ENCODE results near the gene ATG16L2. TPM values are rescaled to one million over a fixed set of nuclear protein-coding genes. Genes with fewer than 3 reads are reported as not detected.
A peak's percentile ranks its signal among the peaks of the same experiment; 100 is the strongest.

Gene ATG16L2
- polyA plus RNA-seq, 1 donor from 2014 or later: 9.4 TPM

DNA sequence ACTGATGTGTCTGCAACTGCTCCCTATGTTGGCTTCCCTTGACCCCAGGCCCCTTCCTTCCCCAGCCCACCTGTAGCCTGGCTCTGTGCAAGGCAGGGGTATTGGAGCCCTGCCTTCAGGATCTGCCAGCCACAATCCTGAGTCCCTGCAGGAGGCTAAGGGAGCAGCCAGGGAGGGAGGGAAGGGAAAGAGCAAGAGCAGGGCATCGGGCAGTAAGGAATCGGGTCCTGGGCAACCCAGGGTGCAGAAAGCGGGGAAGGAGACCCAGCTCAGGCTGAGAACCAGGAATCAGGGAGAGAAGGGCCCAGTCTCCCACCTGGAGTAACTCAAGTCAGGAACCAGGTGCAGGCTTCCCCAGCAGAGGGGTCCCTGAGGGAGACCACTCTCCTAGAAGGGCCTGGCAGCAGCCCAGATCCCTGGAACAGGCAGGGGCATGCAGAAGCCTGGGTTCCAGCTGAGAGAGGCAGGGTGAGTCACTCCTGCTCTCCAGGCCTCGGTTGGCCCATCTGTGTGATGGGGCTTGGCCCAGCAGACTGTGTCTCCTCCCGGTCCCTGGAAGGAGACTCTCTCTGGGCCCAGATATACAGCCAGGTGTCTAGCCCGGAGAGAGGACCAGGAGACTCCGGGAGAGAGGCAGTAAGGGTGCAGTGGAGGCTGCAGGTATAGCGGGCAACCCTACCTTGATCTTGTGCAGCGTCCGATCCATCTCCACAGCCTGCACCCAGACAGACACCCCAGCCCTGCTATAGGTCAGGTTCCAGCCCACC is 33.7 kb upstream of the ATG16L2 start:
- H3K27ac ChIP-seq (ENCODE audit: low read length): no peak overlapping the region
- no peak overlapping the region for H3K9ac ChIP-seq (ENCODE audit: low read length)
- H3K79me2 ChIP-seq (replicated peaks; ENCODE audit: insufficient read depth, low read length): no peaks in the 10 kb centered on the region
- TF ChIP-seq POLR2AphosphoS5 (IDR thresholded peaks at IDR 0.05) (no peak), EP300 (conservative IDR thresholded peaks at IDR 0.05; ENCODE audit: poor library complexity, severe bottlenecking) (no peak), SMC3 (conservative IDR thresholded peaks at IDR 0.05; ENCODE audit: poor library complexity) (no peak), TAF1 (IDR thresholded peaks at IDR 0.05; ENCODE audit: low read depth) (no peak), EZH2 (IDR thresholded peaks at IDR 0.05; ENCODE audit: borderline replicate concordance, insufficient read depth, low read length, poor library complexity, severe bottlenecking) (no peak), MXI1 (conservative IDR thresholded peaks at IDR 0.05; ENCODE audit: poor library complexity, severe bottlenecking) (no peak), RAD21 (conservative IDR thresholded peaks at IDR 0.05) (no peak)
- TF ChIP-seq, protein P1, sequence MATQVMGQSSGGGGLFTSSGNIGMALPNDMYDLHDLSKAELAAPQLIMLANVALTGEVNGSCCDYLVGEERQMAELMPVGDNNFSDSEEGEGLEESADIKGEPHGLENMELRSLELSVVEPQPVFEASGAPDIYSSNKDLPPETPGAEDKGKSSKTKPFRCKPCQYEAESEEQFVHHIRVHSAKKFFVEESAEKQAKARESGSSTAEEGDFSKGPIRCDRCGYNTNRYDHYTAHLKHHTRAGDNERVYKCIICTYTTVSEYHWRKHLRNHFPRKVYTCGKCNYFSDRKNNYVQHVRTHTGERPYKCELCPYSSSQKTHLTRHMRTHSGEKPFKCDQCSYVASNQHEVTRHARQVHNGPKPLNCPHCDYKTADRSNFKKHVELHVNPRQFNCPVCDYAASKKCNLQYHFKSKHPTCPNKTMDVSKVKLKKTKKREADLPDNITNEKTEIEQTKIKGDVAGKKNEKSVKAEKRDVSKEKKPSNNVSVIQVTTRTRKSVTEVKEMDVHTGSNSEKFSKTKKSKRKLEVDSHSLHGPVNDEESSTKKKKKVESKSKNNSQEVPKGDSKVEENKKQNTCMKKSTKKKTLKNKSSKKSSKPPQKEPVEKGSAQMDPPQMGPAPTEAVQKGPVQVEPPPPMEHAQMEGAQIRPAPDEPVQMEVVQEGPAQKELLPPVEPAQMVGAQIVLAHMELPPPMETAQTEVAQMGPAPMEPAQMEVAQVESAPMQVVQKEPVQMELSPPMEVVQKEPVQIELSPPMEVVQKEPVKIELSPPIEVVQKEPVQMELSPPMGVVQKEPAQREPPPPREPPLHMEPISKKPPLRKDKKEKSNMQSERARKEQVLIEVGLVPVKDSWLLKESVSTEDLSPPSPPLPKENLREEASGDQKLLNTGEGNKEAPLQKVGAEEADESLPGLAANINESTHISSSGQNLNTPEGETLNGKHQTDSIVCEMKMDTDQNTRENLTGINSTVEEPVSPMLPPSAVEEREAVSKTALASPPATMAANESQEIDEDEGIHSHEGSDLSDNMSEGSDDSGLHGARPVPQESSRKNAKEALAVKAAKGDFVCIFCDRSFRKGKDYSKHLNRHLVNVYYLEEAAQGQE (IDR thresholded peaks at IDR 0.05; ENCODE audit: borderline replicate concordance): no peak
- TF ChIP-seq, protein P2, sequence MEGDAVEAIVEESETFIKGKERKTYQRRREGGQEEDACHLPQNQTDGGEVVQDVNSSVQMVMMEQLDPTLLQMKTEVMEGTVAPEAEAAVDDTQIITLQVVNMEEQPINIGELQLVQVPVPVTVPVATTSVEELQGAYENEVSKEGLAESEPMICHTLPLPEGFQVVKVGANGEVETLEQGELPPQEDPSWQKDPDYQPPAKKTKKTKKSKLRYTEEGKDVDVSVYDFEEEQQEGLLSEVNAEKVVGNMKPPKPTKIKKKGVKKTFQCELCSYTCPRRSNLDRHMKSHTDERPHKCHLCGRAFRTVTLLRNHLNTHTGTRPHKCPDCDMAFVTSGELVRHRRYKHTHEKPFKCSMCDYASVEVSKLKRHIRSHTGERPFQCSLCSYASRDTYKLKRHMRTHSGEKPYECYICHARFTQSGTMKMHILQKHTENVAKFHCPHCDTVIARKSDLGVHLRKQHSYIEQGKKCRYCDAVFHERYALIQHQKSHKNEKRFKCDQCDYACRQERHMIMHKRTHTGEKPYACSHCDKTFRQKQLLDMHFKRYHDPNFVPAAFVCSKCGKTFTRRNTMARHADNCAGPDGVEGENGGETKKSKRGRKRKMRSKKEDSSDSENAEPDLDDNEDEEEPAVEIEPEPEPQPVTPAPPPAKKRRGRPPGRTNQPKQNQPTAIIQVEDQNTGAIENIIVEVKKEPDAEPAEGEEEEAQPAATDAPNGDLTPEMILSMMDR (IDR thresholded peaks at IDR 0.05; ENCODE audit: poor library complexity, severe bottlenecking): no peak
- peaks cover 5% of the 10 kb centered on the region for H3K27me3 ChIP-seq (ENCODE audit: insufficient read depth, low read depth, low read length)
- no peak overlapping the region for H3K4me2 ChIP-seq (ENCODE audit: low read length)
- no peaks in the 10 kb centered on the region for H3K36me3 ChIP-seq (ENCODE audit: insufficient read depth, low read length)
- H3K9me3 ChIP-seq (ENCODE audit: low read length): no peaks in the 10 kb centered on the region
- H3K9me2 ChIP-seq (ENCODE audit: insufficient read depth, low read length): no peaks in the 10 kb centered on the region
- no peaks in the 10 kb centered on the region for H4K20me1 ChIP-seq (ENCODE audit: insufficient read depth)
- no peaks in the 10 kb centered on the region for H3F3A ChIP-seq (ENCODE audit: insufficient read depth, low read length, poor library complexity, severe bottlenecking)
- H3K4me3 ChIP-seq (ENCODE audit: low read length): peak overlapping the region; percentile 67
- H2AFZ ChIP-seq (ENCODE audit: low read depth, low read length): no peak overlapping the region

DNA sequence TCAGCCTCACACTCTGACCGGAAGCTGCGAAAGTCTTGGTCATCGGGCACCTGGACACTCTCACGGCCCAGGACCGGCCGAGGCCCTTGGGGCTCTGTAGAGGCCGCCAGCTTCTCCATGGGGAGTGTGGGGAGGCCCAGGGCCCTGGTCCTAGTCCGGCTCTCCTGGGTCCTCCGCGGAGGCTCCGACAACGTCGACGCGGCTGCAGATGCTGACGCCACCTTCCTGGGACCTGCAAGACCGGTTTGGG is 33.2 kb upstream of the ATG16L2 start:
- Histone ChIP-seq H3K4me2 (ENCODE audit: low read length) (no peak overlapping the region), H2AFZ (ENCODE audit: low read depth, low read length) (no peak overlapping the region), H3K9ac (ENCODE audit: low read length) (peak overlapping the region; percentile 51), H3F3A (ENCODE audit: insufficient read depth, low read length, poor library complexity, severe bottlenecking) (no peaks in the 10 kb centered on the region), H3K27me3 (ENCODE audit: insufficient read depth, low read depth, low read length) (peaks cover 5% of the 10 kb centered on the region), H3K79me2 (replicated peaks; ENCODE audit: insufficient read depth, low read length) (no peaks in the 10 kb centered on the region), H3K4me3 (ENCODE audit: low read length) (peak overlapping the region; percentile 67), H4K20me1 (ENCODE audit: insufficient read depth) (no peaks in the 10 kb centered on the region), H3K9me2 (ENCODE audit: insufficient read depth, low read length) (no peaks in the 10 kb centered on the region), H3K9me3 (ENCODE audit: low read length) (no peaks in the 10 kb centered on the region), H3K27ac (ENCODE audit: low read length) (no peak overlapping the region), H3K36me3 (ENCODE audit: insufficient read depth, low read length) (no peaks in the 10 kb centered on the region)
- TF ChIP-seq EP300 (conservative IDR thresholded peaks at IDR 0.05; ENCODE audit: poor library complexity, severe bottlenecking) (no peak), SMC3 (conservative IDR thresholded peaks at IDR 0.05; ENCODE audit: poor library complexity) (no peak), EZH2 (IDR thresholded peaks at IDR 0.05; ENCODE audit: borderline replicate concordance, insufficient read depth, low read length, poor library complexity, severe bottlenecking) (no peak), TAF1 (IDR thresholded peaks at IDR 0.05; ENCODE audit: low read depth) (no peak), RAD21 (conservative IDR thresholded peaks at IDR 0.05) (no peak)
- TF ChIP-seq, protein P1 (IDR thresholded peaks at IDR 0.05; ENCODE audit: borderline replicate concordance): no peak
